WTC11 (cell line): ENCODE measurements around the gene ZMIZ1.

ENCODE experiments used
- AR ChIP-seq: fragments of 250-450 bp; sonication (Bioruptor Pico); IDR thresholded peaks from 2 replicates; pipeline ENCODE4 v1.9.0; 2021; ENCODE audit warnings: mild to moderate bottlenecking
- CBFB ChIP-seq: sonication (generic); formaldehyde crosslinking; IDR thresholded peaks from 2 replicates; pipeline ENCODE4 v1.8.1; 2022; ENCODE audit warnings: mild to moderate bottlenecking, low read depth, missing genetic modification reagents
- CREM ChIP-seq: sonication (generic); formaldehyde crosslinking; IDR thresholded peaks from 2 replicates; pipeline ENCODE4 v1.8.1; 2022; ENCODE audit warnings: mild to moderate bottlenecking, missing genetic modification reagents, moderate library complexity
- CTCF ChIP-seq: fragments of 200-600 bp; IDR thresholded peaks from 2 replicates; pipeline ENCODE4 v1.8.0; 2022; ENCODE audit warnings: antibody characterized with exemption
- ESRRA ChIP-seq: sonication (generic); formaldehyde crosslinking; IDR thresholded peaks from 2 replicates; pipeline ENCODE4 v1.8.1; 2022; ENCODE audit warnings: mild to moderate bottlenecking, missing genetic modification reagents, borderline replicate concordance
- IRF2 ChIP-seq: sonication (generic); formaldehyde crosslinking; IDR thresholded peaks from 2 replicates; pipeline ENCODE4 v1.8.0; 2022; ENCODE audit warnings: low read depth, missing genetic modification reagents, borderline replicate concordance
- MLX ChIP-seq: sonication (generic); formaldehyde crosslinking; IDR thresholded peaks from 2 replicates; pipeline ENCODE4 v1.8.1; 2023; ENCODE audit warnings: mild to moderate bottlenecking, missing genetic modification reagents, moderate library complexity
- MYBL2 ChIP-seq: sonication (generic); formaldehyde crosslinking; IDR thresholded peaks from 2 replicates; pipeline ENCODE4 v1.8.1; 2023; ENCODE audit warnings: mild to moderate bottlenecking, moderate library complexity, missing genetic modification reagents
- NR2C2 ChIP-seq: sonication (generic); formaldehyde crosslinking; IDR thresholded peaks from 2 replicates; pipeline ENCODE4 v1.8.0; 2022; ENCODE audit warnings: mild to moderate bottlenecking, missing genetic modification reagents
- SMAD3 ChIP-seq: sonication (generic); formaldehyde crosslinking; IDR thresholded peaks from 2 replicates; pipeline ENCODE4 v1.8.0; 2022; ENCODE audit warnings: missing genetic modification reagents, mild to moderate bottlenecking, borderline replicate concordance
- STAT6 ChIP-seq: sonication (generic); formaldehyde crosslinking; conservative IDR thresholded peaks from 2 replicates; pipeline ENCODE4 v1.8.1; 2023; ENCODE audit warnings: mild to moderate bottlenecking, low read depth, missing genetic modification reagents, moderate library complexity
- ZNF121 ChIP-seq: sonication (generic); formaldehyde crosslinking; IDR thresholded peaks from 2 replicates; pipeline ENCODE4 v1.8.0; 2023; ENCODE audit warnings: missing genetic modification reagents

- TF ChIP-seq CTCF (no peak), ESRRA (CRISPR knock-in tag) (no peak), NR2C2 (CRISPR knock-in tag) (no peak), STAT6 (CRISPR knock-in tag) (no peak), AR (CRISPR knock-in tag) (no peak), CBFB (CRISPR knock-in tag) (no peak), MYBL2 (CRISPR knock-in tag) (no peak), ZNF121 (CRISPR knock-in tag) (no peak), MLX (CRISPR knock-in tag) (no peak), IRF2 (no peak), SMAD3 (CRISPR knock-in tag) (no peak), CREM (CRISPR knock-in tag) (no peak)
Measured at GRCh38 chr10:79286318-79286951, 217.7 kb downstream of the ZMIZ1 start.
